ENCODE results near the gene SDCBP2.

The SDCBP2 gene

GRCh38 chr20:1312308-1312707, 16.6 kb downstream of the SDCBP2 start:
- DNase-seq (ENCODE audit: low spot score) = no peak

GRCh38 chr20:1310506-1311190, 18.3 kb downstream of the SDCBP2 start:
- no peak for DNase-seq (ENCODE audit: low spot score)

GRCh38 chr20:1310071-1310470, 18.9 kb downstream of the SDCBP2 start:
- DNase-seq (ENCODE audit: low spot score) = peak; percentile 22

GRCh38 chr20:1309439-1309847, 19.5 kb downstream of the SDCBP2 start:
- no peak for DNase-seq (ENCODE audit: low spot score)

DNA sequence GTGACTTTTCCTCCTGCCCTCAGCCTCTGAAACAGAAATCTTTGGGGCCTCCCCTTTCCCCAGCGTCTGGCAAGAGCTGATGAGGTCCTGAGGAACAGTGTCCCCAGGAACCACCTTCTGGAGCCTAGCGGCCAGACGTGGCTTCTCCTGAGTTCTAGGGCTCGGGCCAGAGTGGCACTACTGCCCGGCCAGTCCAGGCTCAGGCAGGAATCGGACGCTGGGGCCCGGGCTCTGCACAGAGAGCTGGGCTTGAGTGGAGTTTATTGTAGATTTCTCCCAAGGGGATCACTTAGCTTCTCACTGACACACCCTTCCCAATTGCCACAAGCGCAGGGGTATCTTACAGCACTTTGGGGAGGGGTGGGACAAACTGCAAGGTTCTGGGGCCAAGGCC, 20.2 kb downstream of the SDCBP2 start:
- DNase-seq (ENCODE audit: low spot score) = no peak

- DNase-seq (ENCODE audit: low spot score) = no peak
These were observed 20.8 kb downstream of the SDCBP2 start for GRCh38 chr20:1308067-1308701.

- DNase-seq (ENCODE audit: low spot score) = no peak
These were observed 21.4 kb downstream of the SDCBP2 start for GRCh38 chr20:1307571-1307971.

DNA sequence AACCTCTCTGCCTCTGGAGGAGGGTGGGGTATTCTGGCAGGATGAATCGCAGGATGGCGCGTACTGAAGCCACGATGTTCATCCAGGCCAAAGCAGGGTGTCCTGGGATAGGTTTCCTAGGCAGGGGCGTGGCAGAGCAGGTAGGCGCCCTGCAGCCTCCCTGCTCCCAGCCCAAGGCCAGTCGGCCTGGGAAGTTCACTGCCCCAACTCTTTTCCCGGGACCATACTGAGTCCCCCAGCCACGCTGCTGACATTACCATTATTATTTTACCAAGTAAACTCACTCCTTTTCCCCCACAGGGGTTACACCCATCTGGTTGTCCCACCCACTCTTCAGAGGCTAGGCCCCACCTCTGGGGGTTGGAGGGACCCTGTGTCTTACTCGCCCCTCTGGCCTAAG, 21.8 kb downstream of the SDCBP2 start:
- DNase-seq (ENCODE audit: low spot score) = no peak

DNA sequence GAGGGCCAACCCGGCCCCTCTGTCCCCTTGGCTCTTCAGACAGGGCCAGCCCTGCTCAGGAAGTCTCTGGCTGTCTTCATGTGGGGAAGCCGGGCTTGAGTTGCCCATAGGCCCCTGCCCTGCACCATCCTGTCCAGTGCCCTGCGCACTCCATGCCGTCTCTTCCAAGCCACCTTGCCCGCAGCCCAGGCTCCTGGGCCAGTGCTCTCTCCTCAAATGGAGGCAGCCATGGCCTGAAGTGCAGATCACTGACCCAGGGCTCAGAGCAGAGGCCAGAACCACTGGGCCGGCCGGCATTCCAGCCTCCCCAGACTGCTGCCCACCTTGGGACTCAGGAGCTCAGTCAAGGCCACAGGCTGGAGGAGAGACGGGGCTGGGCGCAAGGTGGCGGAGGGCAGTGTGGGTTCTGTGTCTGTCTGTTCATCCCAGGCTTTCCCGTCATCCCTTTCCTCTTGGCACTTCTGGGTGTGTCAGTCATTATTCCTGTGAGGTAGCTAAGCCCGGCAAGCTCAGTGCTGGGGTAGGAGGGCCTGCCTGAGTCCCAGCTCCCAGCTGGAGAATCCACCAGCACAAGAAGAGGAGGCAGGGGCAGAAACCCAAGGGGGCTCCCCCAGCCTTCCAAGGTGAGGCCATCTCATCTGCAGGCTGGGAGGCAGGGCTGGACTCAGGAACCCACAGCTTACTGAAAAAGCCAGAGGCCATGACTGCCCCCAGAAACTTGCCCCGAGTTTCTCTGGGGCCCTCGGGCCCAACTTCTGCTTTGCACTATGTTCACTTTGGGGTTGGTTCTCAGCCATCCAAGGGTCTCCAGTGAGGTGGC, 22.4 kb downstream of the SDCBP2 start:
- DNase-seq (ENCODE audit: low spot score) = no peak

GRCh38 chr20:1305712-1306111, 23.2 kb downstream of the SDCBP2 start:
- no peak for DNase-seq (ENCODE audit: low spot score)

GRCh38 chr20:1304710-1305515, 24.0 kb downstream of the SDCBP2 start:
- no peak for DNase-seq (ENCODE audit: low spot score)

DNA sequence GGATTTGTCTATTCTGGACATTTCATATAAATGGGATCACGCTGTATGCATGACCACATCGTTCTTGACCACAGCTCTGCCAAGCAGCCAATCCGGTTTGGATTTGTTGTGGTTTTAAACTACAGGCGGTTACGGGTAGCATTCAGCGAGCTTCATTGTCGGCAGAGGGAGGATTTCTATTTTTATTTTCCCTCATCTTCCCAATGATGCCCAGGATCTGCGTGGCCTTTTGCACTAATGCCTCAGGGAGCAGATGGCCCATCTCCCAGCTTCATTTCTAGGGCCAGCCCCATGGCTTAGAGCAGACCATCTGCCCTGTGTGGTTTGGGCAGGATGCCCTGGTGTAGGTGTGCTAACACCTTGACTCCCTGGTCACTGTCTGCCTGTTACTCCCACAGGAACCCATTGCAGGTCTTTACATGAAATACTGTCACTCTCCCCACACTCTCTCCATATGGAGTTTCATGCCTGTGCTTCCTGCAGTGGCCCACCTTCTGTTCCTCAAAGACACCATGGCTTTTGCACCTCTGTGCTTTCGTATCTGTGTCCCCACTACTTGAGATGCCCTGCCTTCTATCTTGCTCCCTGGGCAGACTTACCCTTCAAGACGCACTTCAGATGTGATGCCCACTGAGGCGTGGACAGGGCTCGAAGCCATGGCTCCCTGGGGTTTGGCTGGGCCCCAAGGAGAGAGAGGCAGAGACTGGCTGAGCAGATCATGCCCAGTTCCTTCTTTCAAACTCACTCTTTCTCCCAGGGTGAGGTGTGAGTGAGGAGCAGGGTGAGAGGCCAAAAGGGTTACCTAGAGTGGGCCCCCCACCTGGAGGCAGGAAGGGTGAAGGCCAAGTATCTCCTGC, 26.0 kb downstream of the SDCBP2 start:
- DNase-seq (ENCODE audit: low spot score) = no peak

DNA sequence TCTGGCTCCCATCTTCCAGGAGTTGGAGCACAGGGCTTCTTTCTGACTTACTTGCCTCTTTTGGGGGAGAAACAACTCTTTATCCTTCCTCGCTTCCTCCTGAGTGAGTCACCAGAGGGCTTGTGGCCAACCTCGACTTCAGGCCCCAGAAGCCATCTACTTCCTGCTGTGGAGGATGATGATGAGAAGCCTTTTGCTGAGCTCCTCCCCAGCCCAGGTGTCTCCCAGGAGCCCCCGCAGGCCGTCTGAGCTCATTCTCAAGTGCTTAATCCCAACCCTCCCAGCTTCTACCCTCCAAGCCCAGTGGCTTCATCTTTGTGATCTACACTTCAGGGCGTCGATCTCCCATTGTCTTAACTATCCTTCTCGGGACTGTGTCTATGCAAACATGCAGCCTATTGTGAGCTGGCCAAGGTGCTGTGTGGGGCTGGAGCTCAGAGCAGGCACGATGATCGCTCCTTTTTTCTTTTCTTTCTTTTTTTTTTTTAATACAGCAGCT, 27.9 kb downstream of the SDCBP2 start:
- no peak for DNase-seq (ENCODE audit: low spot score)

GRCh38 chr20:1300083-1300840, 28.7 kb downstream of the SDCBP2 start:
- no peak for DNase-seq (ENCODE audit: low spot score)

DNA sequence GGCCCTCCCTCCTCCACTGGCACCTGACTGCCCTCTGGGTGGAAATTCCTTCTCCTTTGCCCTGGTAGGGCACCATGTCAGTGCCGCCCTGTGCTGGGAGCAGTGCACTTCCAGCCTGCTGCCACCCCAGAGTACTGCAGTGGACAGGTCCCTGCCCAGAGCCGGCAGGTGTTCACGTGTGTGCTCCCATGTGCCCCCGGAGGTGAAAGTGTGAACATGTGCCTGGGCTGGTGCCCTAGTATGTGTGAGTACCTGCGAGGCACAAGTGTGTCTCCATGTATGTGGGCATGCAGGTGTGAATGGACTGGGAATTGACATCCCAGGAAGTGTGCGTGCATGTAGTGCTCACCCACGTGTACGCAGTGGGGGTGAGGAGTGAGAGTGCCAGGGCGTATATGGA, 29.4 kb downstream of the SDCBP2 start:
- DNase-seq (ENCODE audit: low spot score) = no peak

DNA sequence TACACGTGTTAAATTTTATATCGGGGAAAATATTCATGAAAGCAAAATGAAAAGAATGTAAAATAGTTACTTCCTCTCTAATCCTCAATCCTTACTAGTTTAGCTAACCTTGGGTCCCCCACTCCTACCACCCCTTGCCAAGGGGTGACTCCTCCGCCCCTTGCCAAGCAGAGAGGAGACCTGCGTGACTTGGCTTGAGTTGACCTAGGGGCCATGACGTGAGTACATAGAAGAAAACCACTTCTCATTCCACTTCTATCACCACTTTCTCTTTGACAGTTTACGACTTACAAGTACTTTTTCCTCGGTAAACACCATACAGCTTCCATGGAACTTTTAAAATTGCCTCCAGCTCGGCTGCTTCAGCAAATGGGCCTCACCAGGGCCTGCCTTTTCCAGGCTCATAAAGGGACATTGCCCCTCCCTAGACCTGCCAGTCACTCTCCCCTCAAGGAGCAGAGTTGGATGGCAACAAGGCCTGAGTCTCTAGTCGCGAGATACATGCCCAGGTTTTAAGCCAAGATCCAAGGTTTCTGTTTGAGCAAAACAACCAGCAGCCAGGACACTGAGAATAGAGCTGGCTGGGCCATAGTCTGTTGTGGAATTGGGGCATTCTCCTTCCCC, 29.9 kb downstream of the SDCBP2 start:
- no peak for DNase-seq (ENCODE audit: low spot score)

GRCh38 chr20:1298166-1298565, 30.8 kb downstream of the SDCBP2 start:
- no peak for DNase-seq (ENCODE audit: low spot score)

GRCh38 chr20:1297486-1297885, 31.5 kb downstream of the SDCBP2 start:
- DNase-seq (ENCODE audit: low spot score) = no peak

DNA sequence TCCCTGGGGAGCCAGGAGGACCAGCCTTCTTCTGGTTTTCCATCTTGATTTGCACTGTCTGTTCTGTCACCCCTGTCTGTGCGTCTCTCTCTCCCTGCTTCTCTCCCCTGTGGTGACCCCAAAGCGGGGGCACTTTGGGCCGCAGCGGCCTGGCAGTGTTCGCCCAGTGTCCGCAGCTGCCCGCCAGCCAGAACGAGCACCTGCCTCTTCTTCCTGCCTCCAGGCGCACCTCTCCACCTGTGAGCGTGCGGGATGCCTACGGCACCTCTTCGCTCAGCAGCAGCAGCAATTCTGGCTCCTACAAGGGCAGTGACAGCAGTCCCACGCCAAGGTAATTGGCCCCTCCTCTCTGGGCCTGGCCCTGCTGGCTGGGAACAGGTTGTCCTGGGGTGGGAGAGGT, 32.0 kb downstream of the SDCBP2 start:
- no peak for DNase-seq (ENCODE audit: low spot score)

DNA sequence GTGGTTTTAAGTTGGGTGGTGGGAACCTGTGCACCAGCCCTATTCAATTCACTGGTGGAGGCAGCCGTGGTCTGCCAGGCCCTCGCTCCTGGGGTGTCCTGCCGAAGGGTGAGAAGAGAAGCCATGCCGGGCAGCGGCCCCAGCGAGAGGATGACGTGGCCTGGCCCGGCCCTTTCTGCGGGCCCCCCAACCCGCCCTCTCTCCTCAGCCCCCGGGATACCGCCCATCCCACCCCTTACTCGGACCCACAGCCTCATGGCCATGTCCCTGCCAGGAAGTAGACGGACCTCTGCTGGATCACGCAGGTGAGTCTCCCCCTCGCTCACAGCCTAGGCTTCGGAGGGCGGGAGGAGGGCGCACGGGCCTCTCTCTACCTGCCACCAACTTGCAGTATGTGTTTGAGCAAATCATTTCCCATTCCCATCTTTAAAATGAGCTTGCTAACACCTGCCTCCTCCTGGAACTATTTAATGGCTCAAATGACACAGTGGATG, 32.8 kb downstream of the SDCBP2 start:
- no peak for DNase-seq (ENCODE audit: low spot score)

Measured in globus pallidus (tissue), 1 donor.